ENCODE measurements around the gene MTSS2.

DNA sequence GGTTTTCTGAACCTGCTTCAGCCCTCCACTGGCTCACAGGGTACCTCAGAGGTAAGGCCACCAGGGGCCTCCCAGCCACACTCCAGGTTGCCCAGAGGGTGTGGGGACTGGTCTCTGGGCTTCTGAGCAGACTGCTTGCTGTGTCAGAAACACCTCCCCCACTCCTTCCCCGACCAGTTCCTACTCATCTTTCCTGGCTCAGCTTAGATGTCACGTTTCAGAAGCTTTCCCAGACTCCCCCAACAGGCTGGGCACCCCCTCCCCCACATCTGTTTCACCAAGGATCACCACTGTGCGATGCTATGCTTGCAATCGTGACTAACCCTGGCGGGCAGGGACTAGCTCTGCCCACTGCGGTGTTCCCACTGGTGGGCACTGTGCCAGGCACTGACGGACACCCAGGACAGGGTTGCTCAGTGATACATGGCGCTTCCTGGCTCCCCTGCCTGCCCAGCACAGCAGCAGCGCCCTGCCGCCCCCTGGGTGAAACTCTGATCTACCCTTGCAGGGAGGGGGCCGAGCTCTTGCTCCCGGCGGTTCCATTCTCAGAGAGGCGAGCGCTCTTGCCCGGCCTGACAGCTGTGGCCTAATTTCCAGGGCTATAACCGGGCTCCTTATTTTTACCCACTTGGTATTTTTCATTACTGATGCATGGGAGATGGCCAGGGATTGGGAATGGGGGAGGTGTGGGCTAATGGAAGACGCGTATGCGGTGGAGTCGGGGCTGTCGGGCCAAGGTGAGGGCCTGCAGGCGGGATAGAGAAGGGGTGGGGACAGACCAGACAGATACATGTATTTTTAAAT lies 29.4 kb upstream of the MTSS2 start:
- TF ChIP-seq, protein P1, sequence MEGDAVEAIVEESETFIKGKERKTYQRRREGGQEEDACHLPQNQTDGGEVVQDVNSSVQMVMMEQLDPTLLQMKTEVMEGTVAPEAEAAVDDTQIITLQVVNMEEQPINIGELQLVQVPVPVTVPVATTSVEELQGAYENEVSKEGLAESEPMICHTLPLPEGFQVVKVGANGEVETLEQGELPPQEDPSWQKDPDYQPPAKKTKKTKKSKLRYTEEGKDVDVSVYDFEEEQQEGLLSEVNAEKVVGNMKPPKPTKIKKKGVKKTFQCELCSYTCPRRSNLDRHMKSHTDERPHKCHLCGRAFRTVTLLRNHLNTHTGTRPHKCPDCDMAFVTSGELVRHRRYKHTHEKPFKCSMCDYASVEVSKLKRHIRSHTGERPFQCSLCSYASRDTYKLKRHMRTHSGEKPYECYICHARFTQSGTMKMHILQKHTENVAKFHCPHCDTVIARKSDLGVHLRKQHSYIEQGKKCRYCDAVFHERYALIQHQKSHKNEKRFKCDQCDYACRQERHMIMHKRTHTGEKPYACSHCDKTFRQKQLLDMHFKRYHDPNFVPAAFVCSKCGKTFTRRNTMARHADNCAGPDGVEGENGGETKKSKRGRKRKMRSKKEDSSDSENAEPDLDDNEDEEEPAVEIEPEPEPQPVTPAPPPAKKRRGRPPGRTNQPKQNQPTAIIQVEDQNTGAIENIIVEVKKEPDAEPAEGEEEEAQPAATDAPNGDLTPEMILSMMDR (IDR thresholded peaks at IDR 0.05; ENCODE audit: poor library complexity): no peak
- TF ChIP-seq EZH2phosphoT487 (IDR thresholded peaks at IDR 0.05; ENCODE audit: low read depth, severe bottlenecking, unreplicated experiment): no peak
- no peak for TF ChIP-seq EZH2 (IDR thresholded peaks at IDR 0.05; ENCODE audit: borderline replicate concordance)

Data from hepatocyte (in vitro differentiated cells).